Cardiac muscle cell (in vitro differentiated cells and primary cell): ENCODE measurements around the gene CHPF. TPM values are rescaled to one million over a fixed set of nuclear protein-coding genes. Genes with fewer than 3 reads are reported as not detected.

ENCODE experiments used
- DNase-seq, 2 donors: peaks; one replicate each; pipeline versions ENCODE4 v3.0.0 to v3.0.0-alpha.2; 2010 to 2017; ENCODE audit warnings: low read depth in 1 of 2, low spot score in 1 of 2
- H3K27ac ChIP-seq: fragments of 200-600 bp; sonication (generic); 2 replicates; pipeline ENCODE4 v1.5.1; 2016
- H3K27me3 ChIP-seq: fragments of 200-600 bp; sonication (generic); 2 replicates; pipeline ENCODE4 v1.6.0; 2016; ENCODE audit warnings: control low read depth
- H3K36me3 ChIP-seq: fragments of 200-600 bp; sonication (generic); 2 replicates; pipeline ENCODE4 v1.5.1; 2016; ENCODE audit warnings: control low read depth
- H3K4me1 ChIP-seq: fragments of 200-600 bp; sonication (generic); 2 replicates; pipeline ENCODE4 v1.8.1; 2017; ENCODE audit warnings: low read depth, mild to moderate bottlenecking, mixed run types
- H3K4me3 ChIP-seq: fragments of 200-600 bp; sonication (generic); 2 replicates; pipeline ENCODE4 v1.5.1; 2016; ENCODE audit warnings: mild to moderate bottlenecking
- H3K9me3 ChIP-seq: fragments of 200-600 bp; sonication (generic); 2 replicates; pipeline ENCODE4 v1.5.1; 2017; ENCODE audit warnings: low read depth, mild to moderate bottlenecking, control low read depth
- CTCF ChIP-seq: IDR thresholded peaks from 2 replicates; pipeline ENCODE4 v1.5.1; 2012; ENCODE audit warnings: low read depth, mild to moderate bottlenecking, low read length
- polyA plus RNA-seq: library from polyadenylated mRNA; unstranded; fragments of >200 nt; fragmentation: Nextera tagmentation; extraction: Ambion mirVana; gene quantifications from 2 replicates; pipeline ENCODE4 v1.2.1, GENCODE V29; 2016
- total RNA-seq: library from RNA; depleted of rRNA; stranded (reverse); fragments of >200 nt; gene quantifications from 2 replicates; pipeline ENCODE4 v1.2.3, GENCODE V29; 2016

CHPF gene
- total and polyA plus RNA-seq, 2 experiments from 2014 or later, result 208 to 301 TPM

GRCh38 chr2:219530048-219530963 is 13.3 kb downstream of the CHPF start:
- peak; percentile 97 for TF ChIP-seq CTCF
- Histone ChIP-seq H3K9me3 (no peaks in the 10 kb centered on the region), H3K4me3 (no peak overlapping the region), H3K27me3 (no peaks in the 10 kb centered on the region), H3K27ac (no peak overlapping the region), H3K36me3 (no peaks in the 10 kb centered on the region), H3K4me1 (peaks cover 34% of the 10 kb centered on the region)
- DNase-seq, result peak; percentile 88 to 92

- H3K27ac ChIP-seq, result peak overlapping the region; percentile 86
- H3K9me3 ChIP-seq, result no peaks in the 10 kb centered on the region
- H3K4me1 ChIP-seq, result peaks cover 54% of the 10 kb centered on the region
- no peak overlapping the region for H3K4me3 ChIP-seq
- H3K27me3 ChIP-seq, result no peaks in the 10 kb centered on the region
- no peak for DNase-seq
- TF ChIP-seq CTCF, result no peak
- no peaks in the 10 kb centered on the region for H3K36me3 ChIP-seq
Observed at GRCh38 chr2:219527472-219527871, 16.1 kb downstream of the CHPF start.

- Histone ChIP-seq H3K36me3 (no peaks in the 10 kb centered on the region), H3K27me3 (no peaks in the 10 kb centered on the region), H3K4me3 (no peak overlapping the region), H3K9me3 (no peaks in the 10 kb centered on the region), H3K27ac (peak overlapping the region; percentile 86), H3K4me1 (peaks cover 59% of the 10 kb centered on the region)
- TF ChIP-seq CTCF, result no peak
- DNase-seq, result peak in 1 of 2 donors; percentile 67
Observed at GRCh38 chr2:219527076-219527394, 16.6 kb downstream of the CHPF start.

- Histone ChIP-seq H3K9me3 (no peaks in the 10 kb centered on the region), H3K4me3 (no peak overlapping the region), H3K36me3 (no peaks in the 10 kb centered on the region), H3K27ac (peak overlapping the region; percentile 86), H3K27me3 (no peaks in the 10 kb centered on the region), H3K4me1 (peaks cover 64% of the 10 kb centered on the region)
- TF ChIP-seq CTCF, result no peak
- no peak for DNase-seq
Observed at GRCh38 chr2:219526320-219527075, 17.1 kb downstream of the CHPF start.

- no peaks in the 10 kb centered on the region for H3K27me3 ChIP-seq
- peak; percentile 70 to 84 for DNase-seq
- TF ChIP-seq CTCF, result no peak
- no peak overlapping the region for H3K4me3 ChIP-seq
- peak overlapping the region; percentile 86 for H3K27ac ChIP-seq
- no peaks in the 10 kb centered on the region for H3K36me3 ChIP-seq
- H3K4me1 ChIP-seq, result peaks cover 72% of the 10 kb centered on the region
- H3K9me3 ChIP-seq, result no peaks in the 10 kb centered on the region
Observed at GRCh38 chr2:219525533-219526232, 17.9 kb downstream of the CHPF start.
